HepG2 (cell line): ENCODE measurements around the gene CCDC117. TPM values are rescaled to one million over a fixed set of nuclear protein-coding genes. Genes with fewer than 3 reads are reported as not detected.
"Not testable (repeated sequence)": the region's sequence is repeated elsewhere in the genome, so short reads cannot be mapped to it uniquely, and the experiment has no call there.

Experiments
- ATAC-seq: fragments of 200-7000 bp; cut with Tn5 transposase; 3 replicates; pipeline ENCODE4 v1.9.1; 2020; ENCODE audit warnings: mild to moderate bottlenecking, moderate library complexity
- BruUV-seq: library from RNA; stranded (reverse); fragments of 400-500 nt; replicated peaks from 2 replicates; lab custom pipeline; 2021; lab: Mats Ljungman, UMichigan
- CTCF ChIA-PET: fragments of 300-600 bp; formaldehyde crosslinking; extraction: SDS; loops from one replicate; lab custom pipeline; 2021; ENCODE audit warnings: low total read pairs, inconsistent platforms, low intra/inter-chr PET ratio; lab: Yijun Ruan, JAX
- POLR2A ChIA-PET: fragments of 350-600 bp; sonication (Branson Sonifier 250); formaldehyde crosslinking; loops from one replicate; lab custom pipeline; 2020; ENCODE audit warnings: antibody characterized with exemption, inconsistent platforms; lab: Yijun Ruan, JAX
- DNase-seq: peaks from one replicate; pipeline ENCODE4 v3.0.0-alpha.2; 2015; ENCODE audit warnings: low spot score
- FAIRE-seq: peaks from 3 replicates; lab custom pipeline; 2011; peaks lifted over from hg19 to GRCh38; lab: Jason Lieb, UNC
- H2AFZ ChIP-seq: one replicate; pipeline ENCODE4 v1.6.1; 2011; ENCODE audit warnings: low read length, inconsistent platforms
- H3K27ac ChIP-seq: fragments of 300-600 bp; 3 replicates; pipeline ENCODE4 v1.8.0; 2011; ENCODE audit warnings: mixed run types, mild to moderate bottlenecking, mixed read lengths, low read length, inconsistent platforms; ENCODE audit not compliant: insufficient read depth; ENCODE audit errors: extremely low read length
- H3K27me3 ChIP-seq, 2 experiments: fragments of 200-600 bp in 1 of 2; 2 replicates in 1 of 2; 3 replicates in 1 of 2; pipeline versions ENCODE4 v1.6.0 to v1.8.0; 2011; ENCODE audit warnings: low read length in 2 of 2, mild to moderate bottlenecking in 2 of 2, moderate library complexity in 2 of 2, inconsistent platforms in 1 of 2; ENCODE audit not compliant: insufficient read depth in 2 of 2, control insufficient read depth in 1 of 2
- H3K36me3 ChIP-seq, 2 experiments: fragments of 200-600 bp in 1 of 2; replicated peaks in 1 of 2; 2 replicates in 1 of 2; 3 replicates in 1 of 2; pipeline versions ENCODE4 v1.5.1 to v1.8.0; 2011; ENCODE audit warnings: low read length in 2 of 2, inconsistent platforms in 1 of 2; ENCODE audit not compliant: insufficient read depth in 2 of 2, control insufficient read depth in 1 of 2
- H3K4me1 ChIP-seq: 2 replicates; pipeline ENCODE4 v1.5.1; 2012; ENCODE audit warnings: low read length, inconsistent platforms; ENCODE audit not compliant: insufficient read depth
- H3K4me2 ChIP-seq: 2 replicates; pipeline ENCODE4 v1.6.0; 2011; ENCODE audit warnings: low read depth, low read length, inconsistent platforms
- H3K4me3 ChIP-seq, 3 experiments: fragments of 200-600 bp in 1 of 3; sonication (generic), shearing (Covaris generic) in 1 of 3; replicated peaks in 1 of 3; 2 replicates each; pipeline ENCODE4 v1.5.1; 2011 to 2016; ENCODE audit warnings: low read length in 3 of 3, inconsistent platforms in 2 of 3, low read depth in 2 of 3, mild to moderate bottlenecking in 2 of 3, control low read depth in 1 of 3, mixed read lengths in 1 of 3; ENCODE audit not compliant: insufficient read depth in 1 of 3
- H3K79me2 ChIP-seq: one replicate; pipeline ENCODE4 v1.6.1; 2011; ENCODE audit warnings: low read length, inconsistent platforms; ENCODE audit not compliant: insufficient read depth
- H3K9ac ChIP-seq: 2 replicates; pipeline ENCODE4 v1.6.0; 2011; ENCODE audit warnings: mild to moderate bottlenecking, low read depth, low read length, inconsistent platforms; ENCODE audit not compliant: insufficient read depth
- H3K9me3 ChIP-seq: 2 replicates; pipeline ENCODE4 v1.5.1; 2012; ENCODE audit warnings: mild to moderate bottlenecking, low read length
- H4K20me1 ChIP-seq: 2 replicates; pipeline ENCODE4 v1.6.0; 2011; ENCODE audit warnings: inconsistent platforms, mild to moderate bottlenecking, low read length, moderate library complexity; ENCODE audit not compliant: insufficient read depth
- BRCA1 ChIP-seq: sonication (generic); formaldehyde crosslinking; IDR thresholded peaks from 2 replicates; pipeline ENCODE4 v1.4.0; 2020; ENCODE audit warnings: missing genetic modification reagents
- CBX1 ChIP-seq: IDR thresholded peaks from one replicate; pipeline ENCODE4 v1.6.1; 2016; ENCODE audit warnings: antibody characterized with exemption, low read depth
- CHCHD3 ChIP-seq: sonication (generic); formaldehyde crosslinking; IDR thresholded peaks from 2 replicates; pipeline ENCODE4 v1.8.0; 2022; ENCODE audit warnings: mild to moderate bottlenecking, missing genetic modification reagents, moderate library complexity
- DR1 ChIP-seq: sonication (generic); formaldehyde crosslinking; IDR thresholded peaks from 2 replicates; pipeline ENCODE4 v1.8.0; 2021; ENCODE audit warnings: mild to moderate bottlenecking, missing genetic modification reagents, inconsistent platforms
- EZH2 ChIP-seq: conservative IDR thresholded peaks from 2 replicates; pipeline ENCODE4 v1.6.1; 2012; ENCODE audit warnings: mild to moderate bottlenecking, low read depth, low read length, moderate library complexity
- HDAC2 ChIP-seq: sonication (generic); formaldehyde crosslinking; IDR thresholded peaks from 2 replicates; pipeline ENCODE4 v1.4.0; 2020; ENCODE audit warnings: missing genetic modification reagents
- THRA ChIP-seq: sonication (generic); formaldehyde crosslinking; IDR thresholded peaks from 2 replicates; pipeline ENCODE4 v1.4.0; 2020; ENCODE audit warnings: missing genetic modification reagents, borderline replicate concordance
- XRCC5 ChIP-seq: fragments of 200-400 bp; formaldehyde crosslinking; optimal IDR thresholded peaks from 2 replicates; pipeline ENCODE3; 2017; ENCODE audit warnings: mild to moderate bottlenecking, low read length
- ZNF331 ChIP-seq: sonication (generic); formaldehyde crosslinking; IDR thresholded peaks from 2 replicates; pipeline ENCODE4 v1.4.0; 2020; ENCODE audit warnings: missing genetic modification reagents
- ZNF335 ChIP-seq: sonication (generic); formaldehyde crosslinking; IDR thresholded peaks from 2 replicates; pipeline ENCODE4 v1.4.0; 2020; ENCODE audit warnings: missing genetic modification reagents
- ZNF430 ChIP-seq: sonication (generic); formaldehyde crosslinking; IDR thresholded peaks from 2 replicates; pipeline ENCODE4 v1.9.0; 2021; ENCODE audit warnings: mild to moderate bottlenecking, missing genetic modification reagents
- ZNF7 ChIP-seq: IDR thresholded peaks from 2 replicates; pipeline ENCODE4 v1.6.1; 2016; ENCODE audit warnings: missing biosample characterization, missing genetic modification reagents
- ZNF776 ChIP-seq: sonication (generic); formaldehyde crosslinking; IDR thresholded peaks from 2 replicates; pipeline ENCODE4 v1.4.0; 2020; ENCODE audit warnings: mild to moderate bottlenecking, missing genetic modification reagents
- ZNF781 ChIP-seq: sonication (generic); formaldehyde crosslinking; IDR thresholded peaks from 2 replicates; pipeline ENCODE4 v1.5.1; 2020; ENCODE audit warnings: borderline replicate concordance, mild to moderate bottlenecking, missing genetic modification reagents; ENCODE audit errors: not compliant biosample characterization
- WGBS: methylation state at CpG from one replicate; pipeline ENCODE4 v1.1.6; 2017; ENCODE audit warnings: low lambda C conversion rate; 5-methylcytosine and 5-hydroxymethylcytosine counted together
- in situ Hi-C: cut with HindIII; loops from 2 replicates; pipeline ENCODE4 v1.10.0; 2017; ENCODE audit warnings: low pct_unique_long_range_greater_than_20kb; ENCODE audit not compliant: extremely low pct_ligation_motif_present
- intact Hi-C: fragments of 100-400 bp; cut with micrococcal nuclease; formaldehyde crosslinking; loops from one replicate; pipeline ENCODE4 v1.10.0; 2022; ENCODE audit not compliant: unreplicated experiment
- polyA plus RNA-seq, 8 experiments: library from polyadenylated mRNA; depleted of rRNA in 3 of 8; stranded (reverse) in 7 of 8; unstranded in 1 of 8; fragments of >200 nt; fragmentation: Illumina TruSeq in 4 of 8; extraction: Trizol in 4 of 8; gene quantifications; 2 replicates each; pipeline versions ENCODE4 v1.2.1 to v1.2.3, GENCODE V29; 2011 to 2016; ENCODE audit warnings: low read depth in 4 of 8, missing spikeins in 1 of 8, mixed read lengths in 1 of 8; ENCODE audit not compliant: insufficient read depth in 1 of 8
- total RNA-seq, 5 experiments: library from RNA; depleted of rRNA; stranded (reverse); fragments of >200 nt; fragmentation: Illumina TruSeq; extraction: Trizol; gene quantifications; 2 replicates each; pipeline ENCODE4 v1.2.3, GENCODE V29; 2016; ENCODE audit warnings: low read depth in 1 of 5

CCDC117 gene
- total and polyA plus RNA-seq, 2 of the 13 experiments (the other 11 are each of a cell fraction or from before 2014, with no cell fraction given), result 12.6 to 34.2 TPM

- TF ChIP-seq THRA (CRISPR knock-in tag), result no peak
These were observed 34.8 kb upstream of the CCDC117 start (continued) for GRCh38 chr22:28737701-28738100.

GRCh38 chr22:28738876-28739275 lies 33.6 kb upstream of the CCDC117 start:
- H3K9me3 ChIP-seq, intact Hi-C loops, BruUV-seq, DNase-seq, CTCF ChIA-PET, ATAC-seq, POLR2A ChIA-PET, FAIRE-seq, in situ Hi-C loops, H3K4me2 ChIP-seq, H3K9ac ChIP-seq, H3K27me3 ChIP-seq, H3K4me3 ChIP-seq, H3K27ac ChIP-seq, H2AFZ ChIP-seq, H4K20me1 ChIP-seq: not testable (repeated sequence)
- WGBS, result 95% methylated on average over 8 of the region's 8 CpGs
- peaks cover 3 to 20% of the 10 kb centered on the region in 2 experiments for H3K36me3 ChIP-seq
- peaks cover 45% of the 10 kb centered on the region for H3K4me1 ChIP-seq
- H3K79me2 ChIP-seq, result peaks cover 74% of the 10 kb centered on the region

GRCh38 chr22:28741200-28741784 lies 31.2 kb upstream of the CCDC117 start:
- Histone ChIP-seq H3K27me3 (no peaks in the 10 kb centered on the region), H3K79me2 (peaks cover 65% of the 10 kb centered on the region), H3K4me3 (peak overlapping the region; percentile 62 to 96 (median 78)), H3K36me3 (peaks cover 5 to 28% of the 10 kb centered on the region in 2 experiments), H3K27ac (peak overlapping the region; percentile 71), H4K20me1 (no peaks in the 10 kb centered on the region), H2AFZ (peak overlapping the region; percentile 90), H3K4me2 (peak overlapping the region; percentile 88), H3K9ac (peak overlapping the region; percentile 89), H3K9me3 (no peaks in the 10 kb centered on the region), H3K4me1 (peaks cover 69% of the 10 kb centered on the region)
- TSS peak; percentile 83 for BruUV-seq
- intact Hi-C loops, result loop anchor here (5.0 kb wide), 1 partner anchor 41 kb away; no protein-coding TSS in a partner anchor
- CTCF ChIA-PET, result no interaction called here
- ATAC-seq (peak; percentile 11), FAIRE-seq (peak; percentile 18), DNase-seq (no peak)
- POLR2A ChIA-PET, result interaction anchor here (0.8 to 2.3 kb wide), 6 partner anchors 32 to 78 kb away, joined by 3 to 7 read pairs (median 4); partner anchors contain the start of genes CCDC117, TTC28 and XBP1
- in situ Hi-C loops, result no loop called here
- 1% methylated on average over 16 of the region's 18 CpGs for WGBS
- TF ChIP-seq ZNF7 (CRISPR knock-in tag), result no peak
- TF ChIP-seq EZH2, result no peak
- no peak for TF ChIP-seq DR1
- no peak for TF ChIP-seq ZNF335 (CRISPR knock-in tag)
- no peak for TF ChIP-seq ZNF776 (CRISPR knock-in tag)
- TF ChIP-seq BRCA1, result 0 out of 2 replicates have a peak, but pooled peaks have one; percentile 37
- TF ChIP-seq CHCHD3, result no peak
- TF ChIP-seq ZNF331 (CRISPR knock-in tag), result peak; percentile 53; the same call in 1 of the 2 replicates
- peak; percentile 15 for TF ChIP-seq ZNF781 (CRISPR knock-in tag)
- TF ChIP-seq XRCC5, result no peak
- 0 out of 2 replicates have a peak, but pooled peaks have one; percentile 44 for TF ChIP-seq ZNF430 (CRISPR knock-in tag)
- TF ChIP-seq HDAC2 (CRISPR knock-in tag), result no peak; the same call in 1 of the 2 replicates
- peak; percentile 25 for TF ChIP-seq CBX1
